ENCODE results near the gene ADPRHL1. TPM values are rescaled to one million over a fixed set of nuclear protein-coding genes. Genes with fewer than 3 reads are reported as not detected.
"Not testable (repeated sequence)": the region's sequence is repeated elsewhere in the genome, so short reads cannot be mapped to it uniquely, and the experiment has no call there.

Gene ADPRHL1
- total RNA-seq, 4 donors from 2014 or later, result 0.72 to 2.7 (median 1.7) TPM

GRCh38 chr13:113455384-113455783, 2.1 kb upstream of the ADPRHL1 start:
- ATAC-seq (ENCODE audit: low FRiP score), result no peak
- TF ChIP-seq CTCF (IDR thresholded peaks at IDR 0.05), result no peak
- DNase-seq (ENCODE audit: low spot score), result no peak

DNA sequence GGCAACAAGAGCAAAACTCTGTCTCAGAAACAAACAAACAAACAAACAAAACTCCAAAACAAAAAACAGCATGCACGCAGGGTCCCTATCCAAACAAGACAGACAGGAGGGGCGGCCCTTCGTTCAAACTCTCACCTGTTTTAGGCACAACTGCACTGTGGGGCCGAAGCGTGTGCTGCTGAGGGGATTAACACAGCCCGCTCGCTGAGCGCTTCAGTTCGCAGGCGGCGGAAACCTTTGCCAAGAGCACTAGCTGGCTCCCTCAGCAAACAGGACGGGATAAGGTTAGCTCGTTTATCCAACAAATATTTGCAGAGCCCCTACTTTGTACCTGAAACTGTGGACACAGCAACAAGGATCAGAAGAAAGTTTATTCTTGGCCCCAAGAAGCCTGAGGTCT, 1.6 kb upstream of the ADPRHL1 start:
- TF ChIP-seq CTCF (IDR thresholded peaks at IDR 0.05), result no peak
- ATAC-seq (ENCODE audit: low FRiP score) (no peak), DNase-seq (ENCODE audit: low spot score) (no peak)

- ATAC-seq (ENCODE audit: low FRiP score) (no peak), DNase-seq (ENCODE audit: low spot score) (no peak)
- TF ChIP-seq CTCF (IDR thresholded peaks at IDR 0.05), result no peak
Observed at GRCh38 chr13:113452466-113452865, 822 bp downstream of the ADPRHL1 start.

DNA sequence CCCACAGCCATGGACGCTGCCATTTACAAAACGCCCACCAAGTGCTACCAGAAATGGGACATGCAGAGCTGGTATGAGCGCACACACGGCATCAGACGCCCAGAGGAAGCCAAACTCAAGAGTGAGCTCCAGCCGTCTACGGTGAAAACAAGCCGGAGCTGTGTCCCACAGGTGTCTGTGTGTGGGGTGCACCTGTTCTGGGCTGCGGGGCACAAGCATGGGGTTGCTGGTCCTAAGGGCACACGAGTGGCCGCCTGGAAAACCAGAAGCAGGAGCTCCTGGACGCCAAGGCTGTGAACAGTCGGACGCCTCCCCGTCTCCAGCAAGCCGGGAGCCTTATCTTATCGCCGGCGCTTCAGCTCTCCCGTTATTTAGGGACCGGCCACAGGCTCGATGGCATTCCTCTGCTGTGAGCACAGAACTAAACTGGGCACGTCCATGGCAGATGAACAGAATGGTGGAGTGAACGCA, 1.3 kb downstream of the ADPRHL1 start:
- no peak for TF ChIP-seq CTCF (IDR thresholded peaks at IDR 0.05)
- no peak for ATAC-seq (ENCODE audit: low FRiP score)
- no peak for DNase-seq (ENCODE audit: low spot score)

GRCh38 chr13:113450861-113451620, 2.2 kb downstream of the ADPRHL1 start:
- ATAC-seq (ENCODE audit: low FRiP score); DNase-seq (ENCODE audit: low spot score): not testable (repeated sequence)

DNA sequence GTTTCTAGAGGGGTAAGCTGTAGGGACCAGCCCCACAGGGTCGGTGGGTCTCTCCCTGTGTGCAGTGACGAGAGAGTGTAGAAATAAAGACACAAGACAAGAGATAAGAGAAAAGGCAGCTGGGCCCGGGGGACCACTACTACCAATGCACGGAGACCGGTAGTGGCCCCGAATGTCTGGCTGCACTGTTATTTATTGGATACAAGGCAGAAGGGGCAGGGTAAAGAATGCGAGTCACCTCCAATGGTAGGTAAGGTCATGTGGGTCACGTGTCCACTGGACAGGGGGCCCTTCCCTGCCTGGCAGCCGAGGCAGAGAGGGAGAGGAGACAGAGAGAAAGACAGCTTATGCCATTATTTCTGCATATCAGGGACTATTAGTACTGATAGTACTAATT, 2.9 kb downstream of the ADPRHL1 start:
- ATAC-seq (ENCODE audit: low FRiP score); DNase-seq (ENCODE audit: low spot score): not testable (repeated sequence)

DNA sequence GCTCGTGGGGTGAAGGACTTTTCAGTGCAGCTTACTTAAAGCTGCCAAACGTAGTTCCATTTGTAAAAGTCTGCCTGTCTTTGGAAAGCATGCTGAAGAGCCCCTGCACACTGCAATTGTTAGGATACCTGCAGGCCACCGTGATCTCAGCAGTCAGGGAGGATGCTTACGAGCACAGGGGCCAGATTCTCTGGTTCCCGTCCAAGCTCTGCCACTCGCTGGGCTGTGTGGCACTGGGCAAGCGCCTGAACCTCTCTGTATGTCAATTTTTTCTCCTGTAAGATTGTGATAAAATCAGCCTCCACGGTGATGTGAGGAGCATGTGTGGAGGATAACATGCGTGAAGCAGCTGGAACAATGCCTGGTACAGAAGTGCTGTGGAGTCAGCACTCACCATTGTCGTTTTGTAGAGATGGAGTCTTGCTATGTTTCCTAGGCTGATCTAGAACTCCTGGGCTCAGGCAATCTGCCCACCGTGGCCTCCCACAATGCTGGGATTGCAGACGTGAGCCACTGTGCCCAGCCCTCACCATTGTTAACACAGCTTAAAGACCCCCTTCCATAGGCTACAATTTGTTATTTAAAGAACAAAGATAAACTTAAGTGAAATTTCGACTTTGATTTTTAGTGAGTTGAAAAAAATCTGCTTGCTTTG, 3.5 kb downstream of the ADPRHL1 start:
- no peak for TF ChIP-seq CTCF (IDR thresholded peaks at IDR 0.05)
- DNase-seq (ENCODE audit: low spot score), result no peak
- no peak for ATAC-seq (ENCODE audit: low FRiP score)
